ENCODE results near the gene FOXR1.

GRCh38 chr11:119025099-119025473 lies 53.5 kb downstream of the FOXR1 start:
- TF ChIP-seq EZH2 (IDR thresholded peaks at IDR 0.05; ENCODE audit: borderline replicate concordance, low read depth, low read length, poor library complexity, severe bottlenecking): no peak
- TF ChIP-seq, protein P1, sequence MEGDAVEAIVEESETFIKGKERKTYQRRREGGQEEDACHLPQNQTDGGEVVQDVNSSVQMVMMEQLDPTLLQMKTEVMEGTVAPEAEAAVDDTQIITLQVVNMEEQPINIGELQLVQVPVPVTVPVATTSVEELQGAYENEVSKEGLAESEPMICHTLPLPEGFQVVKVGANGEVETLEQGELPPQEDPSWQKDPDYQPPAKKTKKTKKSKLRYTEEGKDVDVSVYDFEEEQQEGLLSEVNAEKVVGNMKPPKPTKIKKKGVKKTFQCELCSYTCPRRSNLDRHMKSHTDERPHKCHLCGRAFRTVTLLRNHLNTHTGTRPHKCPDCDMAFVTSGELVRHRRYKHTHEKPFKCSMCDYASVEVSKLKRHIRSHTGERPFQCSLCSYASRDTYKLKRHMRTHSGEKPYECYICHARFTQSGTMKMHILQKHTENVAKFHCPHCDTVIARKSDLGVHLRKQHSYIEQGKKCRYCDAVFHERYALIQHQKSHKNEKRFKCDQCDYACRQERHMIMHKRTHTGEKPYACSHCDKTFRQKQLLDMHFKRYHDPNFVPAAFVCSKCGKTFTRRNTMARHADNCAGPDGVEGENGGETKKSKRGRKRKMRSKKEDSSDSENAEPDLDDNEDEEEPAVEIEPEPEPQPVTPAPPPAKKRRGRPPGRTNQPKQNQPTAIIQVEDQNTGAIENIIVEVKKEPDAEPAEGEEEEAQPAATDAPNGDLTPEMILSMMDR (conservative IDR thresholded peaks at IDR 0.05; ENCODE audit: low read depth, low read length): no peak

Measured in A673 (cell line).